ENCODE measurements around the gene PFKFB4.

Gene PFKFB4

DNA sequence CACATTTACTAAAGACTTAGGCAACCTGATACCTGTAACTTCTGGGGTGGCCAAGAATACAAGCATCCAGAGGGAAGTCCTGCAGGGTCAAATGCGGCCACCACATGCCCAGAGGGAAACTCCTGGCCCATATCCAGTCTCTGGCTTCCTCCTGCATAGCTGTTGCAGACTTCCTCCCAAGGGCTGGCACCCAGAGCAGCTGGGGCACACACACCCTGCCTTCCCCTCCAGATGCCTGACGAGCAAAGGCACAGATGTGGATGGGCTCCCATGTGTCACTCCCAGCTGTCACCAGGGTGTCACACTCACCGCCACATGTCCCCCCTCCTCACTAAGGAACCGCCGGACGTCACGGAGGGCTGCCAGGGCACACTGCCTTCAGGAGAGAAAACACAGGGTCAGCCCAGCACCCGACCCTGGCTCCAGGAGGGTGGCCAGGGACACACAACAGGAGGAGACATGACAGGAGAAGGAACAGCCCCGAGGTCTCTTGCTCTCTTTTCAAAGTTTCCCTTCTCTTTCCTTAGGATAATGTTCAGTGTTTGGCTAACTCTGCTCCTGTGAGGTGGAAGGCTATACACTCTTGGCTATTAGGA is 13.2 kb downstream of the PFKFB4 start:
- POLR2A ChIA-PET, result no interaction called here
- no peak for DNase-seq (ENCODE audit: extremely low spot score)
- CTCF ChIA-PET, result no interaction called here

GRCh38 chr3:48538451-48538850 is 18.2 kb downstream of the PFKFB4 start:
- POLR2A ChIA-PET, result no interaction called here
- TF ChIP-seq ARNT (IDR thresholded peaks at IDR 0.05), result no peak
- no peak for TF ChIP-seq FOXA1 (IDR thresholded peaks at IDR 0.05)
- TF ChIP-seq ZNF384 (IDR thresholded peaks at IDR 0.05), result no peak
- no peak for TF ChIP-seq FOXK2 (IDR thresholded peaks at IDR 0.05)
- no peak for DNase-seq (ENCODE audit: extremely low spot score)
- CTCF ChIA-PET, result no interaction called here

More for the DNA sequence above, 13.2 kb downstream of the PFKFB4 start:
- no peak for TF ChIP-seq BHLHE40 (IDR thresholded peaks at IDR 0.05; ENCODE audit: borderline replicate concordance)
- no peak for TF ChIP-seq TARDBP (IDR thresholded peaks at IDR 0.05)
- TF ChIP-seq NFRKB (IDR thresholded peaks at IDR 0.05), result no peak
- TF ChIP-seq LEF1 (IDR thresholded peaks at IDR 0.05; ENCODE audit: borderline replicate concordance), result no peak
- TF ChIP-seq HDGF (IDR thresholded peaks at IDR 0.05; ENCODE audit: borderline replicate concordance), result no peak
- TF ChIP-seq FOXA1 (IDR thresholded peaks at IDR 0.05), result no peak
- TF ChIP-seq FOXK2 (IDR thresholded peaks at IDR 0.05), result no peak
- no peak for TF ChIP-seq L3MBTL2 (conservative IDR thresholded peaks at IDR 0.05)
- no peak for TF ChIP-seq SUZ12 (IDR thresholded peaks at IDR 0.05)
- TF ChIP-seq ZNF384 (IDR thresholded peaks at IDR 0.05), result no peak
- TF ChIP-seq CTBP1 (IDR thresholded peaks at IDR 0.05; ENCODE audit: borderline replicate concordance), result no peak

DNA sequence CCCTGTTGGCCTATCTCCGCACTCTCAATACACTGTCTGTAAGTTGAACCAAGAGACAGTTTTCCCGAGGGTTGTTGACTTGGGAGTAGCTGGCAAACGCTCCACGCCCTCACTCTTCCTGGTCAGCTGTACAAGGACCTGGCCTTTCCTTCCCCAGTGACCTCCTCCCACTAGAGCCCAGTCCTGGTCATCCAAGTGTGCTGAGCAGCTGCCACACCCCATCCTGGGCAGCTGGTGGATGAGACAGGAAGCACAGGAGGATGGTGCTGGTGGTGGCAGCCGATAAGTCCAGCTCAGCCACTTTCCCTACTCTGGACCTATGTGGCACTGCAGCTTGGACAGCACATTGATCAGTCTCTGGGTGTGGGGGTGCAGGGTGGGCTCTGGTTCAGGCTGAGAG is 19.8 kb downstream of the PFKFB4 start:
- CTCF ChIA-PET, result interaction anchor here (0.6 kb wide), 1 partner anchor 64 kb away, joined by 3 read pairs; no protein-coding TSS in a partner anchor
- POLR2A ChIA-PET, result interaction anchor here (1.0 kb wide), 1 partner anchor 65 kb away, joined by 3 read pairs; no protein-coding TSS in a partner anchor
- no peak for DNase-seq (ENCODE audit: extremely low spot score)
- TF ChIP-seq ELF4 (IDR thresholded peaks at IDR 0.05), result no peak
- no peak for TF ChIP-seq HDGF (IDR thresholded peaks at IDR 0.05; ENCODE audit: borderline replicate concordance)
- no peak for TF ChIP-seq FOXA1 (IDR thresholded peaks at IDR 0.05)
- no peak for TF ChIP-seq SUZ12 (IDR thresholded peaks at IDR 0.05)
- TF ChIP-seq ZNF384 (IDR thresholded peaks at IDR 0.05), result no peak
- TF ChIP-seq ARNT (IDR thresholded peaks at IDR 0.05), result no peak

DNA sequence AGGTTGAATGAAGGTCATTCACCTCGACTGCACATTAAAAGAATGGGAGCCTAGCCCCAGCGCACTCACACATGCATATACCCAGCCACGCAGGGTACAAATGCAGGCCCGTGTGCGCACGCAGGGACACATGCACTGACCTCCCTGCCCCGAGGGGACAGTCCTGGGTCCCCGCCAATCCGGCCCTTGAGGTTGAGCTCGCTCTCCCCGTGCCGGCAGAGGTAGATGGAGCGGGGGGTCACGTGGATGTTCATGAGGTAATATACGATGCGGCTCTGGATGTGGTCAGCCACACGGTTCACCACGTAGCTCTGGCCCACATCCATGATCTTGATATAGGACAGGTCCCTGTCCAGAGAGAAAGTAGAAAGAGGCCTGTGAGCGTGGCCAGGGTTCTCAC is 20.5 kb downstream of the PFKFB4 start:
- ChIA-PET POLR2A (interaction anchor here (1.0 kb wide), 1 partner anchor 64 kb away, joined by 3 read pairs; no protein-coding TSS in a partner anchor), CTCF (no interaction called here)
- TF ChIP-seq FOXK2 (IDR thresholded peaks at IDR 0.05) (no peak), BHLHE40 (IDR thresholded peaks at IDR 0.05; ENCODE audit: borderline replicate concordance) (no peak), ELF4 (IDR thresholded peaks at IDR 0.05) (no peak), FOXA1 (IDR thresholded peaks at IDR 0.05) (no peak), NFRKB (IDR thresholded peaks at IDR 0.05) (no peak), SP1 (IDR thresholded peaks at IDR 0.05) (no peak), ARNT (IDR thresholded peaks at IDR 0.05) (no peak), TARDBP (IDR thresholded peaks at IDR 0.05) (no peak), SUZ12 (IDR thresholded peaks at IDR 0.05) (no peak), HDGF (IDR thresholded peaks at IDR 0.05; ENCODE audit: borderline replicate concordance) (no peak)
- TF ChIP-seq, protein P1, sequence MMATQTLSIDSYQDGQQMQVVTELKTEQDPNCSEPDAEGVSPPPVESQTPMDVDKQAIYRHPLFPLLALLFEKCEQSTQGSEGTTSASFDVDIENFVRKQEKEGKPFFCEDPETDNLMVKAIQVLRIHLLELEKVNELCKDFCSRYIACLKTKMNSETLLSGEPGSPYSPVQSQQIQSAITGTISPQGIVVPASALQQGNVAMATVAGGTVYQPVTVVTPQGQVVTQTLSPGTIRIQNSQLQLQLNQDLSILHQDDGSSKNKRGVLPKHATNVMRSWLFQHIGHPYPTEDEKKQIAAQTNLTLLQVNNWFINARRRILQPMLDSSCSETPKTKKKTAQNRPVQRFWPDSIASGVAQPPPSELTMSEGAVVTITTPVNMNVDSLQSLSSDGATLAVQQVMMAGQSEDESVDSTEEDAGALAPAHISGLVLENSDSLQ (IDR thresholded peaks at IDR 0.05), result no peak
- DNase-seq (ENCODE audit: extremely low spot score), result no peak

DNA sequence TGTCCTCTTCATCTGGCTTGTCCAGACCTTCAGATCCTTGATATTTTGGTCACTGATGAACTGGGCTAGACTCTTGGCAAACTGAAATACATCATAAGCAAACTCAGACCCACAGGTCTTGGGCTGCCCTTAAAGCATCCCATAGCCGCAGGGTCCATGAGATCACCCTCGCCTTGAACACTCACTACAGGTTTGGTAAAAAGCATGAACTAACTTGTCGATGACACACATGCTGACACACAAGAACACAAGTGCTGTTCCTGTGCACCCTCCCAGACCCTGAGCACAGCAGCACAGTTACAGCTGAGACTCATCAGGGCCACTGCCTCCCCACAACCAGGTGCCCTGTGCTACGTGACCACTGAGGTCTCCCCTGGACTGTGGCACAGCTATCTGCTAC is 21.0 kb downstream of the PFKFB4 start:
- POLR2A ChIA-PET, result no interaction called here
- CTCF ChIA-PET, result no interaction called here
- DNase-seq (ENCODE audit: extremely low spot score), result no peak
- TF ChIP-seq LEF1 (IDR thresholded peaks at IDR 0.05; ENCODE audit: borderline replicate concordance), result no peak
- TF ChIP-seq HDGF (IDR thresholded peaks at IDR 0.05; ENCODE audit: borderline replicate concordance), result no peak
- TF ChIP-seq SUZ12 (IDR thresholded peaks at IDR 0.05), result no peak
- TF ChIP-seq ARNT (IDR thresholded peaks at IDR 0.05), result no peak
- TF ChIP-seq NFRKB (IDR thresholded peaks at IDR 0.05), result no peak
- no peak for TF ChIP-seq FOXM1 (IDR thresholded peaks at IDR 0.05; ENCODE audit: borderline replicate concordance)
- TF ChIP-seq TARDBP (IDR thresholded peaks at IDR 0.05), result no peak
- TF ChIP-seq CTBP1 (IDR thresholded peaks at IDR 0.05; ENCODE audit: borderline replicate concordance), result no peak
- TF ChIP-seq SP1 (IDR thresholded peaks at IDR 0.05), result no peak
- no peak for TF ChIP-seq FOXA1 (IDR thresholded peaks at IDR 0.05)
- TF ChIP-seq, protein P1 (IDR thresholded peaks at IDR 0.05), result no peak
- TF ChIP-seq BHLHE40 (IDR thresholded peaks at IDR 0.05; ENCODE audit: borderline replicate concordance), result no peak
- no peak for TF ChIP-seq ZNF384 (IDR thresholded peaks at IDR 0.05)
- TF ChIP-seq FOXK2 (IDR thresholded peaks at IDR 0.05), result no peak
- no peak for TF ChIP-seq ELF4 (IDR thresholded peaks at IDR 0.05)
- no peak for TF ChIP-seq L3MBTL2 (conservative IDR thresholded peaks at IDR 0.05)

GRCh38 chr3:48532977-48533337 is 23.6 kb downstream of the PFKFB4 start:
- DNase-seq (ENCODE audit: extremely low spot score), result no peak
- CTCF ChIA-PET, result interaction anchor here (1.1 kb wide), 1 partner anchor 97 kb away, joined by 3 read pairs; no protein-coding TSS in a partner anchor
- POLR2A ChIA-PET, result no interaction called here
- TF ChIP-seq TARDBP (IDR thresholded peaks at IDR 0.05) (no peak), L3MBTL2 (conservative IDR thresholded peaks at IDR 0.05) (no peak), NFRKB (IDR thresholded peaks at IDR 0.05) (no peak), FOXK2 (IDR thresholded peaks at IDR 0.05) (no peak), FOXA1 (IDR thresholded peaks at IDR 0.05) (no peak), SP1 (IDR thresholded peaks at IDR 0.05) (no peak), CTBP1 (IDR thresholded peaks at IDR 0.05; ENCODE audit: borderline replicate concordance) (no peak), ARNT (IDR thresholded peaks at IDR 0.05) (no peak), ZNF384 (IDR thresholded peaks at IDR 0.05) (no peak), FOXM1 (IDR thresholded peaks at IDR 0.05; ENCODE audit: borderline replicate concordance) (no peak), BHLHE40 (IDR thresholded peaks at IDR 0.05; ENCODE audit: borderline replicate concordance) (no peak), SUZ12 (IDR thresholded peaks at IDR 0.05) (no peak), LEF1 (IDR thresholded peaks at IDR 0.05; ENCODE audit: borderline replicate concordance) (no peak), ELF4 (IDR thresholded peaks at IDR 0.05) (no peak), HDGF (IDR thresholded peaks at IDR 0.05; ENCODE audit: borderline replicate concordance) (no peak)
- TF ChIP-seq, protein P1 (IDR thresholded peaks at IDR 0.05), result no peak
